ENCODE data around the gene SGCD.

SGCD gene

DNA sequence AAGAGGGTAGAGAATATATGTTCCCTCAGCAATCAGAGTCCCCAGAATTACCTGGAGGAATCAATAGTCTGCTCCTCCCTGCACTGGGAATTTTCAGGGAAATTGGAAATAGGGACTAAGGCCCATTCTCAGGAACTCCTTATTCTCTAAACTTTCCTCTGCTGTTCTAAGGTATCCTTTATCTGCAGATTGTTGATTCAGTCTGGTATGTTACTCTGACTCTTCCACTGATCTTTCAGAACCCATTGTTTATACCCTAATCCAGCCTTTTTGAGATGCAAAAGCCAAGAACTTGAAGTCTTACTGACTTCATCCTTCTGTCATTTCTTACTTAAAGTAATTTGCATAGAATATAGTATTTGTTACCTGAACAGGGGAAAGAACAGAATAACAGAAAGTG lies 379.7 kb downstream of the SGCD start:
- Histone ChIP-seq H3K27ac (replicated peaks) (no peak overlapping the region), H3K4me3 (replicated peaks; ENCODE audit: insufficient read depth, low read length) (no peak overlapping the region), H3K27me3 (ENCODE audit: insufficient read depth, poor library complexity, severe bottlenecking) (no peaks in the 10 kb centered on the region)
- DNase-seq (ENCODE audit: low read depth in 1 of 2, low spot score in 1 of 2): no peak
- TF ChIP-seq POLR2AphosphoS5 (IDR thresholded peaks at IDR 0.05; ENCODE audit: low read depth): no peak
- TF ChIP-seq, protein P1, sequence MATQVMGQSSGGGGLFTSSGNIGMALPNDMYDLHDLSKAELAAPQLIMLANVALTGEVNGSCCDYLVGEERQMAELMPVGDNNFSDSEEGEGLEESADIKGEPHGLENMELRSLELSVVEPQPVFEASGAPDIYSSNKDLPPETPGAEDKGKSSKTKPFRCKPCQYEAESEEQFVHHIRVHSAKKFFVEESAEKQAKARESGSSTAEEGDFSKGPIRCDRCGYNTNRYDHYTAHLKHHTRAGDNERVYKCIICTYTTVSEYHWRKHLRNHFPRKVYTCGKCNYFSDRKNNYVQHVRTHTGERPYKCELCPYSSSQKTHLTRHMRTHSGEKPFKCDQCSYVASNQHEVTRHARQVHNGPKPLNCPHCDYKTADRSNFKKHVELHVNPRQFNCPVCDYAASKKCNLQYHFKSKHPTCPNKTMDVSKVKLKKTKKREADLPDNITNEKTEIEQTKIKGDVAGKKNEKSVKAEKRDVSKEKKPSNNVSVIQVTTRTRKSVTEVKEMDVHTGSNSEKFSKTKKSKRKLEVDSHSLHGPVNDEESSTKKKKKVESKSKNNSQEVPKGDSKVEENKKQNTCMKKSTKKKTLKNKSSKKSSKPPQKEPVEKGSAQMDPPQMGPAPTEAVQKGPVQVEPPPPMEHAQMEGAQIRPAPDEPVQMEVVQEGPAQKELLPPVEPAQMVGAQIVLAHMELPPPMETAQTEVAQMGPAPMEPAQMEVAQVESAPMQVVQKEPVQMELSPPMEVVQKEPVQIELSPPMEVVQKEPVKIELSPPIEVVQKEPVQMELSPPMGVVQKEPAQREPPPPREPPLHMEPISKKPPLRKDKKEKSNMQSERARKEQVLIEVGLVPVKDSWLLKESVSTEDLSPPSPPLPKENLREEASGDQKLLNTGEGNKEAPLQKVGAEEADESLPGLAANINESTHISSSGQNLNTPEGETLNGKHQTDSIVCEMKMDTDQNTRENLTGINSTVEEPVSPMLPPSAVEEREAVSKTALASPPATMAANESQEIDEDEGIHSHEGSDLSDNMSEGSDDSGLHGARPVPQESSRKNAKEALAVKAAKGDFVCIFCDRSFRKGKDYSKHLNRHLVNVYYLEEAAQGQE (IDR thresholded peaks at IDR 0.05; ENCODE audit: insufficient replicate concordance, low read depth): no peak
- TF ChIP-seq GABPA (IDR thresholded peaks at IDR 0.05; ENCODE audit: low read depth): no peak
- no peak for TF ChIP-seq SPI1 (IDR thresholded peaks at IDR 0.05; ENCODE audit: borderline replicate concordance, low read depth)
- TF ChIP-seq, protein P2, sequence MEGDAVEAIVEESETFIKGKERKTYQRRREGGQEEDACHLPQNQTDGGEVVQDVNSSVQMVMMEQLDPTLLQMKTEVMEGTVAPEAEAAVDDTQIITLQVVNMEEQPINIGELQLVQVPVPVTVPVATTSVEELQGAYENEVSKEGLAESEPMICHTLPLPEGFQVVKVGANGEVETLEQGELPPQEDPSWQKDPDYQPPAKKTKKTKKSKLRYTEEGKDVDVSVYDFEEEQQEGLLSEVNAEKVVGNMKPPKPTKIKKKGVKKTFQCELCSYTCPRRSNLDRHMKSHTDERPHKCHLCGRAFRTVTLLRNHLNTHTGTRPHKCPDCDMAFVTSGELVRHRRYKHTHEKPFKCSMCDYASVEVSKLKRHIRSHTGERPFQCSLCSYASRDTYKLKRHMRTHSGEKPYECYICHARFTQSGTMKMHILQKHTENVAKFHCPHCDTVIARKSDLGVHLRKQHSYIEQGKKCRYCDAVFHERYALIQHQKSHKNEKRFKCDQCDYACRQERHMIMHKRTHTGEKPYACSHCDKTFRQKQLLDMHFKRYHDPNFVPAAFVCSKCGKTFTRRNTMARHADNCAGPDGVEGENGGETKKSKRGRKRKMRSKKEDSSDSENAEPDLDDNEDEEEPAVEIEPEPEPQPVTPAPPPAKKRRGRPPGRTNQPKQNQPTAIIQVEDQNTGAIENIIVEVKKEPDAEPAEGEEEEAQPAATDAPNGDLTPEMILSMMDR (IDR thresholded peaks at IDR 0.05; ENCODE audit: insufficient read depth, low read length): no peak

DNA sequence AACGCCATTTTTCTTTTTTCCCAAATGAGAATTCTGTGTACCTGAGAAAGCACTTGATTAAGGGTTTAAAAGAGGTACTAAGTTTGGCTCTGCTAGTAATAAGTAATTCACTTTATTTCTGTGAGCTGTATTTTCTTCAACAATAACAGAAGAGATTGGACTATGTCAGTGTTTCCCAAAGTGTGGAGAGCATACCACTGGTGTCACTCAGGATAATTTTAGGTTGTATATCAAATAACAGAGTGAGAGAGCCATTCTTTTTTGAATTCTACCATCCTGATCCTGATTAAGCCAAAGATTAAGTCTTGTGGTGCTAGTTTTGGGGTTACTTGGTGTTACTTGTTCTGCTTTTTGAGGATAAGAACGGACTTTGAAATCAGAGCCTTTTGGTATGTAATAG lies 380.8 kb downstream of the SGCD start:
- no peaks in the 10 kb centered on the region for H3K27me3 ChIP-seq (ENCODE audit: insufficient read depth, poor library complexity, severe bottlenecking)
- H3K4me3 ChIP-seq (replicated peaks; ENCODE audit: insufficient read depth, low read length): no peak overlapping the region
- DNase-seq (ENCODE audit: low read depth in 1 of 2, low spot score in 1 of 2): no peak
- TF ChIP-seq, protein P1 (IDR thresholded peaks at IDR 0.05; ENCODE audit: insufficient replicate concordance, low read depth): no peak
- no peak overlapping the region for H3K27ac ChIP-seq (replicated peaks)

DNA sequence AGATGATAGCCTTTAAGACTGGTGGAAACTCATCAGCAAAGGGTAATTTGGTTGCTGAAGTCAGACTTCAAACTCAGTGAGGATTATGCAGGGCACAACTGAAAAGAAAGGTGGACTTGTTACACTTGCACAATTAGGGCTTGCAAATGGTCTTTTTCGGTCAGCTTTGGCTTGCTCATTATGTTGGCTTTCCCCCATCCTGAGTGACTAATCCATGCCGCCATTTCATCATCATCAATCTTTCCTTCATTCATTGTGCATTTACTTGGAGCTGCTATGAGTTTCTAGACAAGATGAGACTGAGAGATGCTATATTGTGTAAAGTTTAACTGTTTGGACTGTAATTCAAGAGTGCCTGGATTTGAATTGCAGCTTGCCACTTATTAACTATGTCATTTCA lies 388.3 kb downstream of the SGCD start:
- Histone ChIP-seq H3K27me3 (ENCODE audit: insufficient read depth, poor library complexity, severe bottlenecking) (peaks cover 3% of the 10 kb centered on the region), H3K27ac (replicated peaks) (no peak overlapping the region), H3K4me3 (replicated peaks; ENCODE audit: insufficient read depth, low read length) (no peak overlapping the region)
- TF ChIP-seq, protein P1 (IDR thresholded peaks at IDR 0.05; ENCODE audit: insufficient replicate concordance, low read depth): no peak
- TF ChIP-seq SPI1 (IDR thresholded peaks at IDR 0.05; ENCODE audit: borderline replicate concordance, low read depth) (no peak), GABPA (IDR thresholded peaks at IDR 0.05; ENCODE audit: low read depth) (no peak), POLR2AphosphoS5 (IDR thresholded peaks at IDR 0.05; ENCODE audit: low read depth) (no peak)
- TF ChIP-seq, protein P2 (IDR thresholded peaks at IDR 0.05; ENCODE audit: insufficient read depth, low read length): no peak
- DNase-seq (ENCODE audit: low read depth in 1 of 2, low spot score in 1 of 2): no peak
